ENCODE data around the gene PXMP4.

PXMP4 gene

DNA sequence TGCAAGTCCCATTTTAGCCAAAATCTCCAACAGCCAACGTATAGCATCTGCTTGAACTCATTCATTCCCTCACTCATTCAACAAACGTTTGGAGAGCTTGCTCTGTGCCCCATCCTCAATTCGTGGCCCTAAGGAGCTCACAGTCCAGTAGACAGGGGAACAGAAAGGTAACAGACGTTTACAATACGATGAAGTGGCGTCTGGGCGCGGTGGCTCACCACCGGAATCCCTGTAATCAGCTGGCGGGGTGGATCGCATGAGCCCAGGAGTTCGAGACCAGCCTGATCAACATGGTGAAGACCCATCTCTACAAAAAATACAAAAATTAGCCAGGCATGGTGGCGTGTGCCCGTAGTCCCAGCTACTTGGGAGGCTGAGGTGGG is 33.1 kb downstream of the PXMP4 start:
- Histone ChIP-seq H3K9ac (ENCODE audit: low read depth, low read length, poor library complexity) (no peak overlapping the region), H2AFZ (ENCODE audit: low read length) (peak overlapping the region; percentile 84), H2AK5ac (ENCODE audit: low read depth, low read length) (peak overlapping the region; percentile 84), H3K79me1 (ENCODE audit: low read depth, low read length) (peaks cover 2% of the 10 kb centered on the region), H3K27me3 (ENCODE audit: control insufficient read depth in 3 of 3, insufficient read depth in 3 of 3, low read depth in 1 of 3, low read length in 3 of 3) (peaks cover 0 to 12% (median 0%) of the 10 kb centered on the region in 3 experiments), H3K4me1 (ENCODE audit: control insufficient read depth in 2 of 2, insufficient read depth in 1 of 2, low read depth in 1 of 2, low read length in 2 of 2) (peaks cover 12 to 15% of the 10 kb centered on the region in 2 donors), H3K14ac (ENCODE audit: low read length) (no peak overlapping the region), H3K36me3 (replicated peaks in 1 of 2; ENCODE audit: control insufficient read depth in 2 of 2, insufficient read depth in 2 of 2, low read length in 2 of 2) (peaks cover 0 to 19% of the 10 kb centered on the region in 2 donors), H4K91ac (ENCODE audit: low read depth, low read length, poor library complexity) (no peak overlapping the region), H3K4ac (ENCODE audit: low read length) (peak overlapping the region; percentile 77), H3K9me3 (replicated peaks in 1 of 2; ENCODE audit: control insufficient read depth in 2 of 2, insufficient read depth in 1 of 2, low read depth in 1 of 2, low read length in 2 of 2) (no peaks in the 10 kb centered on the region), H2BK15ac (ENCODE audit: low read length) (peak overlapping the region; percentile 69), H3K4me2 (ENCODE audit: insufficient read depth, low read length, poor library complexity, severe bottlenecking) (peak overlapping the region; percentile 67), H2BK120ac (ENCODE audit: low read depth, low read length) (peak overlapping the region; percentile 74), H2BK12ac (ENCODE audit: low read length) (peak overlapping the region; percentile 0), H3K18ac (ENCODE audit: low read length) (peak overlapping the region; percentile 88), H2BK5ac (ENCODE audit: low read length) (no peak overlapping the region), H3K27ac (replicated peaks; ENCODE audit: low read length) (no peak overlapping the region), H3K4me3 (ENCODE audit: low read length in 2 of 2) (peak overlapping the region; percentile 42 to 69), H3K23ac (ENCODE audit: low read depth, low read length, poor library complexity) (peak overlapping the region; percentile 48), H4K8ac (ENCODE audit: low read depth, low read length) (no peak overlapping the region)
- no CpG with 5 or more reads among the region's 14 CpGs for WGBS, 2 donors (ENCODE audit: extremely low coverage in 2 of 2, insufficient read length in 2 of 2, insufficient replicate concordance in 1 of 2)
- no peak for DNase-seq (ENCODE audit: low spot score)

DNA sequence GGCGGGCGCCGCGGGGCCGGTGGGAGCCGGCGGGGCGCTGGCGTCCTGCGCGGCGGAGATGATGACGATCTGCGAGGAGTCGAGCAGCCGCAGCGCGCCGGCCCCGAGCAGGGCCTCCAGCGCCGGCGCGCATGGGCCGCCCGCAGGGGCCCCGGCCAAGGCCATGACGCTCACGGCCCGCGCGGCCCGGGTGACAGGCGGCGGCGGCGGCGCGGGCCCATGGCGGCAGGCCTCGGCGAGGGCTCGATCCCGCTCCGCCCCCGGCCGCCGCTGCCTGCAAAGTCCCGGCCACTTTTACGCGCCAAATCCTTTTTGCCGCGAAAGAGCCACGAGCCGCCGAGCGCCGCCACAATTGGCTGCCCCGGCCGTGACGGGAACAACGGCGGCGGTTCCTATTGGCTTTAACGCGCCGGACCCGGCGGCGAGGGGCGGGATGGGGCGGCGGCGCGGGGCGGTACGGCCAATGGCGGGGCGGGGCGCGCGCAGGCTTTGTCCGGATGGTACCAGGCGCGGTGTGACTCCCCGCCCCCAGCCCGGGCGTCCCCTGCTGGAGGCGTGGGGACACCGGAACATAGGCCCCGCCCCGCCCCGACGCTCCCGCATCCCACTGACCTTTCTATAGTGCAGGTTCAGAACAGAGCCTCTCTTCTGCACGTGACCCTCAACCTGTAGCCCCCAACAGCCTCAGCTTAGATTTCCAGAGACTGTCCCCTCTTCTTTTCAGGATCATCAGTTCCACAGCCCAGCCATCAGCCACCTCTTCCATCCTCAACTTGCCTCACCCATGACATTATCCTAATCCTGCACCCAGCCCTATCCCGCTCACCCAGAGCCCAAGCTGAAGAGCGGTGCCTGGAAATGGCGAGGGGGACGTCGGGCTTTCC is 33.8 kb downstream of the PXMP4 start, which contains the start of gene E2F1:
E2F1 (minus strand) TSS at position 286 of the 884 bp plus-strand sequence; CDS start at position 165, 121 bp downstream.
- no CpG with 5 or more reads among the region's 101 CpGs for WGBS, 2 donors (ENCODE audit: extremely low coverage in 2 of 2, insufficient read length in 2 of 2, insufficient replicate concordance in 1 of 2)
- Histone ChIP-seq H3K27me3 (ENCODE audit: control insufficient read depth in 3 of 3, insufficient read depth in 3 of 3, low read depth in 1 of 3, low read length in 3 of 3) (peaks cover 0 to 12% (median 0%) of the 10 kb centered on the region in 3 experiments), H2BK12ac (ENCODE audit: low read length) (peak within 1 kb of the TSS; percentile 0), H3K18ac (ENCODE audit: low read length) (peak within 1 kb of the TSS; percentile 88), H3K4me1 (ENCODE audit: control insufficient read depth in 2 of 2, insufficient read depth in 1 of 2, low read depth in 1 of 2, low read length in 2 of 2) (peaks cover 13 to 15% of the 10 kb centered on the region in 2 donors), H3K79me1 (ENCODE audit: low read depth, low read length) (peaks cover 2% of the 10 kb centered on the region), H3K9me3 (replicated peaks in 1 of 2; ENCODE audit: control insufficient read depth in 2 of 2, insufficient read depth in 1 of 2, low read depth in 1 of 2, low read length in 2 of 2) (no peaks in the 10 kb centered on the region), H3K14ac (ENCODE audit: low read length) (no peak within 1 kb of the TSS), H3K4ac (ENCODE audit: low read length) (peak within 1 kb of the TSS; percentile 77), H4K8ac (ENCODE audit: low read depth, low read length) (no peak within 1 kb of the TSS), H2BK15ac (ENCODE audit: low read length) (peak within 1 kb of the TSS; percentile 69), H3K36me3 (replicated peaks in 1 of 2; ENCODE audit: control insufficient read depth in 2 of 2, insufficient read depth in 2 of 2, low read length in 2 of 2) (peaks cover 0 to 25% of the 10 kb centered on the region in 2 donors), H2BK120ac (ENCODE audit: low read depth, low read length) (peak within 1 kb of the TSS; percentile 74), H2AK5ac (ENCODE audit: low read depth, low read length) (peak within 1 kb of the TSS; percentile 84), H4K91ac (ENCODE audit: low read depth, low read length, poor library complexity) (no peak within 1 kb of the TSS), H3K4me2 (ENCODE audit: insufficient read depth, low read length, poor library complexity, severe bottlenecking) (peak within 1 kb of the TSS; percentile 74), H2AFZ (ENCODE audit: low read length) (peak within 1 kb of the TSS; percentile 84), H3K4me3 (ENCODE audit: low read length in 2 of 2) (peak within 1 kb of the TSS; percentile 86 to 94), H3K9ac (ENCODE audit: low read depth, low read length, poor library complexity) (peak within 1 kb of the TSS; percentile 74), H2BK5ac (ENCODE audit: low read length) (peak within 1 kb of the TSS; percentile 26), H3K27ac (replicated peaks; ENCODE audit: low read length) (peak within 1 kb of the TSS; percentile 75), H3K23ac (ENCODE audit: low read depth, low read length, poor library complexity) (peak within 1 kb of the TSS; percentile 48)
- DNase-seq (ENCODE audit: low spot score), result peak; percentile 95

DNA sequence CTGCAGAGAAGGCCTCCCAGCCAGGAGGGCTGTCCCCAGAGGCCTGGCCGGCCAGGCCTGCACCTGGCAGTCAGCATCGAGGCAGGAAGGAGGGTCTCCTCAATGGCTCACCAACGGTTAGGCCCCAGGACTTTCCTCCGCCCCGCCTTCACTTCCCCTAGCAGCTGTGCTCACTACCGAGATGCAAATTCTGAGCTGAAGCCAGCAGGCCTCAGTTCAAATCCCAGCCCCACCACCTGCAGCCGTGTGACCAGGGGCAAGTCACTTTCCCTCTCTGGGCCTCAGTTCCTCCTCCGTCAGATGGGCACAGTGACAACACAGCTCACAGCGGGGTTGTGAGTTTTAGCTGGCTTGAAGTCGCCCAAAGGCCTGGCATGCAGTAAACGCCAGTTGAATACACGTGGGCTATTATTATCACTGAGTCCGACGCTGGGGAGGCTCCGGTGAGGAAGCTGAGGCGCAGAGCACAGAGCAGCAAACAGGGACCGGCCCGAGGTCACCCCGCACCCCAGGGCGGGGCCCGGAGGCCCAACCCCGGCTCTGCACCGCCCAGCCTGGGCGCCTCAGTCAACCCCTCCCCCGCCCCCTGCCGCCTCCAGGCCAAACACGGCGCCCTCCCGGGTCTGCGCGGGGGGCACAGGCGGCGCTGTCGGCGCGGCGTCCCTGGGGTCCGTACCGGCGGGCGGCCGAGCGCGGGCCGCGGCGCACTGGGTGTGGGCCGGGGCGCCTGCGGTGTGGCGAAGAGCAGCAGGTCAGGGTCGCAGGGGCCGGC is 34.6 kb downstream of the PXMP4 start:
- H2AFZ ChIP-seq (ENCODE audit: low read length), result peak overlapping the region; percentile 78
- no peak overlapping the region for H2BK120ac ChIP-seq (ENCODE audit: low read depth, low read length)
- peak overlapping the region; percentile 86 to 94 for H3K4me3 ChIP-seq (ENCODE audit: low read length in 2 of 2)
- no peaks in the 10 kb centered on the region for H3K9me3 ChIP-seq (replicated peaks in 1 of 2; ENCODE audit: control insufficient read depth in 2 of 2, insufficient read depth in 1 of 2, low read depth in 1 of 2, low read length in 2 of 2)
- no peak for DNase-seq (ENCODE audit: low spot score)
- no peak overlapping the region for H2BK15ac ChIP-seq (ENCODE audit: low read length)
- H4K91ac ChIP-seq (ENCODE audit: low read depth, low read length, poor library complexity), result no peak overlapping the region
- no peak overlapping the region for H2AK5ac ChIP-seq (ENCODE audit: low read depth, low read length)
- peaks cover 0 to 12% (median 0%) of the 10 kb centered on the region in 3 experiments for H3K27me3 ChIP-seq (ENCODE audit: control insufficient read depth in 3 of 3, insufficient read depth in 3 of 3, low read depth in 1 of 3, low read length in 3 of 3)
- peaks cover 13 to 15% of the 10 kb centered on the region in 2 donors for H3K4me1 ChIP-seq (ENCODE audit: control insufficient read depth in 2 of 2, insufficient read depth in 1 of 2, low read depth in 1 of 2, low read length in 2 of 2)
- H4K8ac ChIP-seq (ENCODE audit: low read depth, low read length), result no peak overlapping the region
- peak overlapping the region; percentile 75 for H3K27ac ChIP-seq (replicated peaks; ENCODE audit: low read length)
- H3K4ac ChIP-seq (ENCODE audit: low read length), result no peak overlapping the region
- H2BK12ac ChIP-seq (ENCODE audit: low read length), result no peak overlapping the region
- WGBS, 2 donors (ENCODE audit: extremely low coverage in 2 of 2, insufficient read length in 2 of 2, insufficient replicate concordance in 1 of 2), result no CpG with 5 or more reads among the region's 53 CpGs
- H3K9ac ChIP-seq (ENCODE audit: low read depth, low read length, poor library complexity), result peak overlapping the region; percentile 74
- H3K23ac ChIP-seq (ENCODE audit: low read depth, low read length, poor library complexity), result no peak overlapping the region
- H3K4me2 ChIP-seq (ENCODE audit: insufficient read depth, low read length, poor library complexity, severe bottlenecking), result peak overlapping the region; percentile 74
- peaks cover 3 to 33% of the 10 kb centered on the region in 2 donors for H3K36me3 ChIP-seq (replicated peaks in 1 of 2; ENCODE audit: control insufficient read depth in 2 of 2, insufficient read depth in 2 of 2, low read length in 2 of 2)
- H3K14ac ChIP-seq (ENCODE audit: low read length), result no peak overlapping the region
- peak overlapping the region; percentile 84 for H3K18ac ChIP-seq (ENCODE audit: low read length)
- peak overlapping the region; percentile 26 for H2BK5ac ChIP-seq (ENCODE audit: low read length)
- H3K79me1 ChIP-seq (ENCODE audit: low read depth, low read length), result peaks cover 2% of the 10 kb centered on the region
